CD8-positive, alpha-beta memory T cell (primary cell): ENCODE measurements around the gene CECR2. TPM values are rescaled to one million over a fixed set of nuclear protein-coding genes. Genes with fewer than 3 reads are reported as not detected.

Experiments
- CTCF ChIA-PET: fragments of 350-600 bp; sonication (Branson Sonifier 250); formaldehyde crosslinking; loops from one replicate; lab custom pipeline; 2021; ENCODE audit warnings: antibody characterized with exemption; lab: Charles Lee
- POLR2A ChIA-PET: fragments of 350-600 bp; sonication (Branson Sonifier 250); formaldehyde crosslinking; loops from one replicate; lab custom pipeline; 2021; ENCODE audit warnings: antibody characterized with exemption; lab: Charles Lee
- DNase-seq, 5 donors: peaks; one replicate each; pipeline versions ENCODE4 v3.0.0 to v3.0.0-alpha.2; 2020 to 2022; ENCODE audit warnings: mixed read lengths in 1 of 5
- H3K27ac ChIP-seq: one replicate; pipeline ENCODE4 v1.7.0; 2013; ENCODE audit warnings: low read depth, mild to moderate bottlenecking, low read length, moderate library complexity
- H3K27me3 ChIP-seq: 2 replicates; pipeline ENCODE4 v1.7.0; 2013; ENCODE audit warnings: low read length, mild to moderate bottlenecking; ENCODE audit not compliant: insufficient read depth, poor library complexity, severe bottlenecking
- H3K36me3 ChIP-seq: 2 replicates; pipeline ENCODE4 v1.7.0; 2013; ENCODE audit warnings: mild to moderate bottlenecking, low read length, moderate library complexity; ENCODE audit not compliant: insufficient read depth
- H3K4me1 ChIP-seq: 2 replicates; pipeline ENCODE4 v1.7.0; 2013; ENCODE audit warnings: mild to moderate bottlenecking, low read length, moderate library complexity; ENCODE audit not compliant: insufficient read depth
- H3K4me3 ChIP-seq: 2 replicates; pipeline ENCODE4 v1.7.0; 2013; ENCODE audit warnings: mild to moderate bottlenecking, low read length
- H3K9me3 ChIP-seq: 2 replicates; pipeline ENCODE4 v1.7.0; 2013; ENCODE audit warnings: mild to moderate bottlenecking, low read length
- H3K27ac Mint-ChIP-seq, 8 donors: one replicate each; pipeline ENCODE4 v1.8.0; 2020 to 2021; ENCODE audit warnings: mixed read lengths in 8 of 8, mild to moderate bottlenecking in 6 of 8, inconsistent platforms in 3 of 8, moderate library complexity in 3 of 8
- H3K27me3 Mint-ChIP-seq, 2 donors: one replicate each; pipeline ENCODE4 v1.8.0; 2020 to 2021; ENCODE audit warnings: mixed read lengths in 2 of 2, mild to moderate bottlenecking in 1 of 2, moderate library complexity in 1 of 2
- H3K36me3 Mint-ChIP-seq, 3 donors: one replicate each; pipeline ENCODE4 v1.8.0; 2020 to 2021; ENCODE audit warnings: mixed read lengths in 3 of 3, inconsistent platforms in 1 of 3, mild to moderate bottlenecking in 1 of 3
- H3K4me1 Mint-ChIP-seq, 3 donors: one replicate each; pipeline ENCODE4 v1.8.0; 2020 to 2021; ENCODE audit warnings: mixed read lengths in 3 of 3, inconsistent platforms in 1 of 3, mild to moderate bottlenecking in 1 of 3
- H3K4me3 Mint-ChIP-seq, 7 donors: one replicate each; pipeline ENCODE4 v1.8.0; 2020 to 2021; ENCODE audit warnings: mixed read lengths in 7 of 7, mild to moderate bottlenecking in 6 of 7, moderate library complexity in 4 of 7, inconsistent platforms in 2 of 7
- H3K9me3 Mint-ChIP-seq, 5 donors: one replicate each; pipeline ENCODE4 v1.8.0; 2020 to 2022; ENCODE audit warnings: mixed read lengths in 5 of 5, mild to moderate bottlenecking in 3 of 5, moderate library complexity in 2 of 5, inconsistent platforms in 1 of 5
- polyA plus RNA-seq: library from polyadenylated mRNA; unstranded; fragments of 300-500 nt; fragmentation: Illumina TruSeq; gene quantifications from one replicate; pipeline ENCODE4 v1.2.3, GENCODE V29; 2021
- total RNA-seq, 2 experiments: library from RNA; stranded (reverse); gene quantifications; one replicate each; pipeline ENCODE4 v1.2.3, GENCODE V29; 2021

The CECR2 gene
- total and polyA plus RNA-seq, 3 experiments from 2014 or later: not detected

DNA sequence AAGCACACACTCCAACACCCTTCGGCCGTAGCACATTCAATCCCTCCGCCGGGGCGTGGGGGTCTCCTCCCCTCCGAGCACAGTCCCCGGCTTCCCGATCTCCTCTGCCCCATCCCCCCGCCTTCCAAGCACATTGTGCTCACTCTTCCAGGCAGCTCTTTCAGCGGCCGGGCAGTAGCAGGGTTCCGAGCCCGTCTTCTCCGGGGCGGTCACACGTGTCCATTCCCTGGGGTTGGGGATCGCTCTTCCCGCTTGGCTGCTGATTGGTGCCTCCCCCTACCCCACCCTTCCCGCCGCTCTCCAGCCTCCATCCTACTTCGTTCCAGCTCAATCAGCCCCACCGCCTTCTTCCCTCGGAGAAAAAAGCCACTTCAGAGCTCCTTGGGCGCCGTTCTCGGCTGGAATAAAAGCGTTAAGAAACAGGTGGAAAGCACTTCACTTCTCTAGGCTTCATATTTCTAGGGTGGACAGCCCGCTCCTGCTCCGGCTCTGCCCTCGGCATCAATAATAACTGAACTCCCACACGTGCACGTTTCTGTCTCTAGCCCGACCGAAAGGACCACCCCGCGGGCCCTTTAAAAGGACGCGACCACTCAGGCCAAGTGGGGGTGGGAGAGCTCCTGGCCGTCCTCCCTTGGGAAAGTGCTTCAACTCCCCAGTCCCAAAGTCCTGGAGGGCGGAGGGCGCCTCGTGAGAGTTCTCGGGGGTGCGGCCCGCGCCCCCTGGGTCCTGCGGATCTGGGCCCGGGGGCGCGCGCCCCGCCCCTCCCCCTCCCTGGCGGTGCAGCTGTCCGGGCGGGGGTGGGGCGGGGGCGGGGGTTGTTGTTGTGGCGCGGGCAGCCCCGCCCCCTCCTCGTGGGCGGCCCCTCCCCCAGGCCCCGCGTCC, 464 bp upstream of the CECR2 start:
- CTCF ChIA-PET: no interaction called here
- Mint-ChIP-seq H3K27me3 (peaks cover 45 to 67% of the 10 kb centered on the region in 2 donors), H3K4me3 (peak overlapping the region; percentile 51 to 81 (median 74)), H3K27ac (no peak overlapping the region), H3K4me1 (peaks cover 15 to 31% (median 31%) of the 10 kb centered on the region in 3 donors), H3K36me3 (peaks cover 0 to 4% (median 4%) of the 10 kb centered on the region in 3 donors), H3K9me3 (no peaks in the 10 kb centered on the region)
- Histone ChIP-seq H3K9me3 (no peaks in the 10 kb centered on the region), H3K27me3 (peaks cover 34% of the 10 kb centered on the region), H3K36me3 (no peaks in the 10 kb centered on the region), H3K27ac (no peak overlapping the region), H3K4me1 (peaks cover 17% of the 10 kb centered on the region), H3K4me3 (peak overlapping the region; percentile 37)
- no peak for DNase-seq
- POLR2A ChIA-PET: interaction anchor here (0.6 kb wide), 1 partner anchor 13 kb away, joined by 3 read pairs; no protein-coding TSS in a partner anchor

DNA sequence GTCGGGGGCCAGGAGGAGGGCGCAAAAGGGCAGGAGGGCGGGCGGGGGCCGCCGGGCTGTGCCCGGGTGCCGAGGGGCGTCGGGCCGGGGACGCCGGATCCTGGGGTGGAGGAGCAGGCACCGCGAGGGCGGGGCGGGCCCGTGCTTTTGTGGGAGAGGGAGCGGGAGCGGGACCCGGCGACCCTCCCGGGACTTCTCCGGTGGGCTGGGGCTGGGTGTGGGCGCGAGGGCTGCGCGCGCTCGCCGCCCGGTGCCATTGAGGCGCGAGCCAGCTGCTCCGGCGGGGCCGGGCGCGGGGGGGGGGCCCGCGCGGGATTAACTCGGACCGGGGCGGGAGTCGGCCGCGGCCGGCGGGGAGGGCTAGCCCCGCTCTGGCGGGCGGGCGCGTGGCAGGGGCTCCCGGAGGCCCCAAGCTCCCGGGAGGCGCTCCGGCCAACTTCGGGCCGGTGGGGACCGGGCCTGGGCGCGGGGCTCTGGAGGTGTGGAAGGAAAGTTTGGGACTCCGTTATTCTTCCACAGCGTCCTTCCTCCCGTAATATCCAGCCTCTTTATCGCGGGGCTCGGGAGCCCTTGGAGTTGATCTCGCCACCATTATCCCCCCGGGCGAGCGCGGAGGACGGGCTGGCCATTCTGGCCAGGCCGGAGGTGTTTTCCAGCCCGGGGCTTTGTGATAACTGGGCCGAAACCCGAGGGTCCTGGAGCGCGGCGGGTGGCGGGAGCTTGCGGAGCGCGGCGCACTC, 936 bp downstream of the CECR2 start:
- CTCF ChIA-PET: no interaction called here
- peaks cover 34% of the 10 kb centered on the region for H3K27me3 ChIP-seq
- no peak overlapping the region for H3K27ac Mint-ChIP-seq

DNA sequence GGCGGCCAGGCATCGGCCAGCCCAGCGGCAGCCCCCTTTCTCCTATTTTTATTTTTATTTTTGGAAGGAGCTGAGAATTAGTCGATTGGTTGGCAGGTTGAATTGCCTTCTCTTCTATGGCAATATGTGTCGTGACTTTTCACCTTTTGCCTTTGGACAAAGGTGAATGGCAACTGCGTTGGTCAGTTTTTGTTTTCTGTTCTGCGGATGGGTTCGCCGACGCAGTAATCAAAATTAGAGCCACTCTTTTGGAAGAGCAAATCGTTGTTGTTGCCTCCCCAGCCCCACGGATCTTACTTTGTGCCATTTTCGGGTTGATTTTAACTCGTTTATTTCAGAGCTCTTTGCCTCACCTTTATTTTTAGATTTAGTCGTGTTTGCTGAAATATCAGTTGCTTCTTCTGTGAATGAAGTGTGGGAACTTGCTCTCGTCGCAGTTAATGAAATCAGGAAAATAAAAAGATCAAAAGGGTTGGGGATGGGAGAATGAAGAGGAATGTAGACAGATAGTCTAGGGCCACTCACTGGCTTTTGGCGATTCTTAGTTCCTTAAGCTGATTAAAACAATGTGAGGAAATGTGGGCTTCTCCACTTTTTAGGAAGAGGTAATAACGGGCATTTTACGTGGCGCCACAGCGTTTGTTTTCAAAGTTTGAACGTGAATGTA, 1.6 kb downstream of the CECR2 start:
- Histone ChIP-seq H3K4me3 (no peak overlapping the region), H3K27ac (no peak overlapping the region), H3K9me3 (no peaks in the 10 kb centered on the region), H3K36me3 (no peaks in the 10 kb centered on the region), H3K4me1 (peaks cover 17% of the 10 kb centered on the region), H3K27me3 (peaks cover 34% of the 10 kb centered on the region)
- Mint-ChIP-seq H3K9me3 (no peaks in the 10 kb centered on the region), H3K27me3 (peaks cover 46 to 70% of the 10 kb centered on the region in 2 donors), H3K4me3 (peak overlapping the region; percentile 21 to 70 (median 57)), H3K36me3 (peaks cover 0 to 4% (median 4%) of the 10 kb centered on the region in 3 donors), H3K4me1 (peaks cover 15 to 31% (median 31%) of the 10 kb centered on the region in 3 donors), H3K27ac (peak overlapping the region in 1 of 8 donors; percentile 15)
- ChIA-PET POLR2A (no interaction called here), CTCF (no interaction called here)
- DNase-seq: no peak

More for the DNA sequence above, 936 bp downstream of the CECR2 start:
- Mint-ChIP-seq H3K27me3 (peaks cover 45 to 69% of the 10 kb centered on the region in 2 donors), H3K36me3 (peaks cover 0 to 4% (median 4%) of the 10 kb centered on the region in 3 donors), H3K4me1 (peaks cover 15 to 31% (median 31%) of the 10 kb centered on the region in 3 donors), H3K9me3 (no peaks in the 10 kb centered on the region), H3K4me3 (peak overlapping the region in 4 of 7 donors; percentile 21 to 57 (median 42))
- no peak for DNase-seq
- Histone ChIP-seq H3K9me3 (no peaks in the 10 kb centered on the region), H3K36me3 (no peaks in the 10 kb centered on the region), H3K27ac (no peak overlapping the region), H3K4me3 (no peak overlapping the region), H3K4me1 (peaks cover 17% of the 10 kb centered on the region)
- POLR2A ChIA-PET: no interaction called here

DNA sequence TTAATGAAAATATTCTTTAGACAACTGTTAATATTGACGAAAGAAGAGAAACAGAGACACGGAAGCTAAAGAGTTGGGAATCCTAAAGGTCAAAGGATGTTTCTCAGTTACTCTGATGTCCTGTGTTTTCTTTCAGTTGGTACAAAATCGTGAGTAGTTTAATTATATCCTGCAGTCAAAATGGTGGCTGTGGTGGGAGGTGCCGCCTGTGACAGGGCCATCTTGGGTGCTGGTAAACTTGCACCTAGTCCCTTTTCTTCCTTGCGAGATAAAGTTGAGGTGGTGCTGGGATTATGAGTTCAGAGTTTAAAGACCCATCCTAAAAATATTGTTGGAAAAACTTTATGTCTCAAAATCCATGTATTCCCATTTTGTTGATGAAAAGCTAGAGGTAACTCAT, 2.2 kb downstream of the CECR2 start:
- DNase-seq: no peak
- Mint-ChIP-seq H3K4me3 (peak overlapping the region in 3 of 7 donors; percentile 46 to 60 (median 47)), H3K27me3 (peaks cover 43 to 70% of the 10 kb centered on the region in 2 donors), H3K36me3 (peaks cover 0 to 4% (median 3%) of the 10 kb centered on the region in 3 donors), H3K9me3 (no peaks in the 10 kb centered on the region), H3K4me1 (peaks cover 15 to 30% (median 30%) of the 10 kb centered on the region in 3 donors), H3K27ac (no peak overlapping the region)
- Histone ChIP-seq H3K4me1 (peaks cover 17% of the 10 kb centered on the region), H3K9me3 (no peaks in the 10 kb centered on the region), H3K36me3 (no peaks in the 10 kb centered on the region), H3K27ac (no peak overlapping the region), H3K4me3 (no peak overlapping the region), H3K27me3 (peaks cover 34% of the 10 kb centered on the region)
- CTCF ChIA-PET: no interaction called here
- POLR2A ChIA-PET: no interaction called here

DNA sequence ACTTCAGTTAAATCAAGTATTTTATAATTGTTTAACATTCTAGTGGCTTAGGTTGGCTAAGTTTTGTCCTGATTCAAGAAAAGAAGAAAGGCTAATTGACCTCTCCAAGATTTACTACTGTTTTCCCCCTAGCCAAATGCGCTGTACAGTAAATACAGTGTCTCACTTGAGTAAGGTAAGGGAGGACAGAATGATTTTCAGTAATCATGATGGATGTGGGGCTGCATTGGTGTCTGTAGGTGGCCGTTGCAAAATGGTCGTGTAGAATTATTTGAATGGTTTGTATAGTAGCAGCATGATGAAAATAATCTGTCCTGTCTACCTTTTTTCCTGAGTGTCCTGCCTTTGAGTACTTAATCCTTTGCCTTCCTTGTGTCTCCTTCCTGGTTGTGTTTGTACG, 4.6 kb downstream of the CECR2 start:
- Histone ChIP-seq H3K4me3 (no peak overlapping the region), H3K36me3 (no peaks in the 10 kb centered on the region), H3K27me3 (peaks cover 19% of the 10 kb centered on the region), H3K27ac (no peak overlapping the region), H3K4me1 (peaks cover 8% of the 10 kb centered on the region), H3K9me3 (no peaks in the 10 kb centered on the region)
- Mint-ChIP-seq H3K36me3 (peaks cover 0 to 4% (median 1%) of the 10 kb centered on the region in 3 donors), H3K4me3 (no peak overlapping the region), H3K27ac (no peak overlapping the region), H3K9me3 (no peaks in the 10 kb centered on the region), H3K4me1 (peaks cover 7 to 9% (median 9%) of the 10 kb centered on the region in 3 donors), H3K27me3 (peaks cover 30 to 56% of the 10 kb centered on the region in 2 donors)
- no peak for DNase-seq
- POLR2A ChIA-PET: no interaction called here
- CTCF ChIA-PET: no interaction called here

DNA sequence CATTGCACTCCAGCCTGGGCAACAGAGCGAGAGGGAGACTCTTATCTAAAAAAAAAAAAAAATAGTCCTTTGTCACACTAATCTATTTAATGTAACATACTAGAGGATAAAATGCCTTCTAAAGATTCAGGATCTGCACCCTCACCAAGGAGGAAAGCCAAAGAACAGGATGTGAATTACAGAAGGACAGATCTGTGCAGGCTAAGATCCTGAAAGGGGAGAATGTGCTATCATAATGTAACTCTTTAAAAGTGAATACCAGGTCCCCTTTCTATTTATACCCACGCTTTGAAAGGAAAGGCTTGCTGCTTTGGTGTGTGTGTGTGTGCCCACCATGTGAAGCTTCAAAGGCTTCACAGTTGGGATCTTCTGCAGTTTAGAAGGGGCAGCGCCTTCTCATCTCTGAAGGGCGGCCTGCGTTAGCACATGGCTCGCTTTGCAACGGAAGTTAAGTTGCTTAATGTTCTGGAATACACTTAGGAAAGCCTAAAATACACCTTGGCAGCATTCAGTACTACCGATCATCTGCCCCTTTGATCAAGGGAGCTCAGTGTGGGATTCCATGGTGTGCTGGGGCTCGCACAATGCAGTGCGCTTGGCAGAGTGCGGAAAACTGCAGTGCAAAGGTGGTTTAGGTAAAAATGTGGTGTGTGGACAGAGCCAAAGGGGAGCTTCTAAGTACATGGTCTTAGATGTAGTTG, 6.8 kb downstream of the CECR2 start:
- peaks cover 10% of the 10 kb centered on the region for H3K27me3 ChIP-seq
- POLR2A ChIA-PET: no interaction called here

DNA sequence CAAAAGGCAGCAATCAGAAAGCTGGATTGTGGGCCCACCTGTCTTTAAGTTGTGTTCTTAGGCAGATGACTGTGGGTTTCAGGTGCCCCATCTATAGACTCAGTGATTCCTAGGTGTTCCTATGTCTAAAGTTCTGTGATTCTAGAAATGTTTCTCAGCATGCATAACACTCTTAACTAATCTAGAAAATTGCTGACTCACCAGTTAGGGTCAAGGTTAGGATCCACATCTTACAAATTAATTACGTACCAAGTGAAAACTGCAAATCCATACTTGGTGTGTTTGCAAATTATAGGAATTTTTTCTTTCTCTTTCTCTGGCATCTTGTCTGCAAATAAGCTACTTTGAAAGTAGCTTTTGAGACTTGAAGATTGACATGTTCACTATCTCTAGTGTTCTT, 7.7 kb downstream of the CECR2 start:
- no peak overlapping the region for H3K27ac ChIP-seq
- H3K4me1 Mint-ChIP-seq: no peaks in the 10 kb centered on the region
- ChIA-PET POLR2A (no interaction called here), CTCF (no interaction called here)
- H3K4me1 ChIP-seq: no peaks in the 10 kb centered on the region
- peaks cover 25 to 61% of the 10 kb centered on the region in 2 donors for H3K27me3 Mint-ChIP-seq
- no peaks in the 10 kb centered on the region for H3K9me3 Mint-ChIP-seq
- H3K27ac Mint-ChIP-seq: no peak overlapping the region
- no peaks in the 10 kb centered on the region for H3K9me3 ChIP-seq
- H3K36me3 ChIP-seq: no peaks in the 10 kb centered on the region
- no peak for DNase-seq
- H3K36me3 Mint-ChIP-seq: peaks cover 0 to 3% (median 0%) of the 10 kb centered on the region in 3 donors
- peaks cover 1% of the 10 kb centered on the region for H3K27me3 ChIP-seq
- H3K4me3 ChIP-seq: no peak overlapping the region
- H3K4me3 Mint-ChIP-seq: no peak overlapping the region

More for the DNA sequence above, 6.8 kb downstream of the CECR2 start:
- peaks cover 0 to 1% (median 0%) of the 10 kb centered on the region in 3 donors for H3K36me3 Mint-ChIP-seq
- H3K4me1 Mint-ChIP-seq: peaks cover 1 to 2% (median 2%) of the 10 kb centered on the region in 3 donors
- H3K4me3 Mint-ChIP-seq: no peak overlapping the region
- no peaks in the 10 kb centered on the region for H3K9me3 Mint-ChIP-seq
- Histone ChIP-seq H3K9me3 (no peaks in the 10 kb centered on the region), H3K4me3 (no peak overlapping the region), H3K27ac (no peak overlapping the region), H3K4me1 (peaks cover under 1% of the 10 kb centered on the region), H3K36me3 (no peaks in the 10 kb centered on the region)
- DNase-seq: no peak
- no peak overlapping the region for H3K27ac Mint-ChIP-seq
- CTCF ChIA-PET: no interaction called here
- H3K27me3 Mint-ChIP-seq: peaks cover 30 to 65% of the 10 kb centered on the region in 2 donors
